EH (cell line): ENCODE results near the gene MSRB3.
"Not testable (repeated sequence)": the region's sequence is repeated elsewhere in the genome, so short reads cannot be mapped to it uniquely, and the experiment has no call there.

Experiments
- DNase-seq: peaks from one replicate; pipeline ENCODE4 v3.0.0-alpha.2; 2015; ENCODE audit warnings: low read depth

The MSRB3 gene

DNA sequence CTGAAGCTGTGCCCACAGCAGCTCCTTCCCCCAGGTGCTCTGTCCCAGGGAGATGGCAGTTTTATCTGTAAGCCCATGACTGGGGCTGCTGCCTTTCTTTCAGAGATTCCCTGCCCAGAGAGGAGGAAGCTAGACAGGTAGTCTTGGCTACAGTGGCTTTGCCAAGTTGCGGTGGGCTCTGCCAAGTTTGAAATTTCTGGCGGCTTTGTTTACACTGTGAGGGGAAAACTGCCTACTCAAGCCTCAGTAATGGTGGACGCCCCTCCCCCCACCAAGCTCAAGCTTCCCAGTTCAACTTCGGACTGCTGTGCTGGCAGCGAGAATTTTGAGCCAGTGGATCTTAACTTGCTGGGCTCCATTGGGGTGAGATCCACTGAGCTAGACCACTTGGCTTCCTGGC, 124.7 kb downstream of the MSRB3 start:
- DNase-seq = no peak

DNA sequence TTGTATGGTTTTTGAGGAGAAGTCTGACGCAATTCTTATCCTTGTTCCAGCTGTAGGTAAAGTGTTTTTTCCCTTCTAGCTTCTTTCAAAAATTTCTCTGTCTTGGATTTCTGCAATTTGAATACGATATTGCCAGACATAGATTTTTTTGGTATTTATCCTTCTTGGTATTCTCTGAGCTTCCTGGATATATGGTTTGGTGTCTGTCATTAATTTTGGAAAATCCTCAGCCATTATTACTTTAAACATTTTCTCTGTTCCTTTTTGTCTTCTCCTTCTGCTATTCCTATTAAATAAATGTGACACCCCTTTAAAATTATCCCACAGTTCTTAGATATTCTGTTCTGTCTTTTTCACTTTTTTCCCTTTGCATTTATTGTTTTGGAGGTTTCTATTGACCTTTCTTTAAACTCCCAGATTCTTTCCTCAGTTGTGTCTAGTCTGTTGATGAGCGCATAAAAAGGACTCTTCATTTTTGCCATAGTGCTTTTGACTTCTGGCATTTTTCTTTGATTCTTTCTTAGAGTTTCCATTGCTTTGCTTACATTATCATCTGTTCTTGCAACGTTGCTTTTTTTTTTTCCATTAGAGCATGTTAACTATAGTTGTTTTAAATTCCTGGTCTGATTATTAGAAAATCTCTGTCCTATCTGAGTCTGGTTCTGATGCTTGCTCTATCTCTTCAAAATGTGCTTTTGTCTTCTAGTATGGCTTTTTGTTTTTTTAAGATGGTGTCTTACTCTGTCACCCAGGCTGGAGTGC, 129.1 kb downstream of the MSRB3 start:
- no peak for DNase-seq

GRCh38 chr12:65408441-65408840, 130.0 kb downstream of the MSRB3 start:
- DNase-seq = no peak

GRCh38 chr12:65409726-65410125, 131.2 kb downstream of the MSRB3 start:
- DNase-seq = no peak

GRCh38 chr12:65411171-65411570, 132.7 kb downstream of the MSRB3 start:
- no peak for DNase-seq

- DNase-seq = no peak
Observed at GRCh38 chr12:65414526-65414925, 136.0 kb downstream of the MSRB3 start.

- DNase-seq = peak; percentile 32
Observed at GRCh38 chr12:65415826-65416225, 137.3 kb downstream of the MSRB3 start.

DNA sequence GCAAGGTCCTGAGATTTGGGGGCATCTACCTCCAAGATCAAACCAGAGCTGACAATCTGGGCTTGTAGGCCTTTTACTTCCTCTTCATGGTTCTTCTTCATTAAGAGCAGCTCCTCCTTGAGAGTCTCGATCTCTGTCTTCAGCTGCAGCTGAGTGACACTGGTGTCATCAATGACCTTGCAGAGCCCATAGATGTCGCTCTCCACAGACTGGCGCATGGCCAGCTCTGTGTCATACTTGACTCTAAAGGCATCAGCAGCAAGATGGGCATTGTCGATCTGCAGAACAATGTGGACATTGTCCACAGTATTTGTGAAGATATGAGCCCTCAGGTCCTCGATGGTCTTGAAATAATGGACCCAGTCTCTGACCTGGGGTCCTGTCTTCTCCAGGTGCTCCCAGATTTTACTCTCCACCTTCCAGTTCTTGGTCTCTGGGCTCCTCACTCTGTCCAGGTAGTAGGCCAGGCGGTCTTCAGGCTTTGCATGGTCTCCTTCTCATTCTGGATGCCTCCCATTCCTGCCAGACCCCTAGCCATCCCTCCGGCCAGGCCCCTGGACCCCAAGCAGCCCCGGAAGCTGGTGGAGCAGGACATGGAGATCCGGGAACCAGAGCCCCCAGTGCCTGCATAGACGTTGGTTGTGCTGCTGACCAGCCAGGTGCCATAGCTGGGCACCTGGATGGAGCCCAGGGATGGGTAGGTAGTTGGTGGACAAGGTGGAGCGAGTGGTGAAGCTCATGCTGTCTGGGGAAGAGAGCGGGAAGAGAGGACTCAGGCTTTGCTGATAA, 141.0 kb downstream of the MSRB3 start:
- DNase-seq = no peak

DNA sequence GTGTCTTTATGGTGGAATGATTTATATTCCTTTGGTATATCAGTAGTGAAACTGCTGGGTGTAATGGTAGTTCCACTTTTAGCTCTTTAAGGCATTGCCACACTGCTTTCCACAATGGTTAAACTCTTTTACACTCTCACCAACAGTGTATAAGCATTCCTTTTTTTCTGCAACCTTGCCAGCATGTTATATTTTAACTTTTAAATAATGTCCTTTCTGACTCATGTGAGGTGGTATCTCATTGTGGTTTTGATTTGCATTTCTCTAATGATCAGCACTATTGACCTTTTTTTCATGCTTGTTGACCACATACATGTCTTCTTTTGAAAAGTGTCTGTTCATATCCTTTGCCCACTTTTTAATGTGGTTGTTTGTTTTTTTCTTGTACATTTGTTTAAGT, 142.5 kb downstream of the MSRB3 start:
- peak; percentile 40 for DNase-seq

- DNase-seq = no peak
Observed at GRCh38 chr12:65427646-65428045, 149.2 kb downstream of the MSRB3 start.

DNA sequence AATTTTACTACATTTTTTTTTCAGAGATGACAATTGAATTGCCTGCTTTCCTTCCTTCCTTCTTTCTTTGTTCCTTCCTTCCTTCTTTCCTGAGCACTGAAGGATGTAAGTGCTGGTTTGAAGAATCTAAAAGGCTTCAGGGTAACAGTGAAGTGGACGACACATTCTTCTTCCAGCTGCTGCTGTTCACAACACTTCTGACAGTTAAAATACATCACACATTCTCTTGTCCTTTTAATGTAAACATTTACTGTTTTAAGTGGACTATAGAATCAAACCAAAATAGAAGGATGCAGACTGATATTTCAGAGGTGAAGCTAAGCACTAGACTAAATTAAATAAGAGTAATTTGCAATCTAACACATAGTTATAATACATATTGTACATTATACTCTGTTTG, 151.5 kb downstream of the MSRB3 start:
- DNase-seq = peak; percentile 29

DNA sequence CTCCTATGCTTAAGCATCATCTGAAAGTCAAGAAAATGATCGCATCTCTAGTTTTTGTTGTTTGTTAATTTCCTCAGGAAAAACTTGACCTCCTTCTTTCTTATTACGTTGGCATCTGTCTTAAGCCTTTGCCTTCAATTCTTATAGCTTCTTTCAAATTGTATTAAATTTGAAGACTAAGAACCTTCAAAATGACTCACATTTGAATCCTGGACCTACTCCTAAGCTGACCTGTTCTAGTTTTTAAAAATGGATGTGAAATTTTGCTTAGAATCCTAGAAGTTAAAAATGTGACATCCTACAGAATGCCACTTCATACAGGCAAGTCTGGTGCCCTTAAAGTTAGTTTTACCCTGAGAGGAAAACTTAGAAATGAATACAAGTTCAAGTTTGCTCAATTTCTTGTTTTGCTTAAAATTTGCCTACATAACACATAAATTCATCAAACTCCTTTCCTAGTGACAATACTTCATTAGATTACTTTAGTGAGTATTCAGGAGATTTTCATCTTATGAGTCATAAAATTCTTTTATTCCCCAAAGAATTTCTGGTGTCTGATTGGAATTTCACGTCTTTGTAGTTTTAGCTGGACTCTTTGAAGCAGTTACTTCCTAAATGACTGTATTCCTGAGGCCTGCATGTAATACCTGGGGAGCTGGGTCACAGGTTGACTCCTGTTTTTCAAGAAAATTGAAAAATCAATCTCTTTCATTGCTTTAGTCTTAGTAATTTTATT, 152.3 kb downstream of the MSRB3 start:
- peak; percentile 78 for DNase-seq

GRCh38 chr12:65432114-65432513, 153.6 kb downstream of the MSRB3 start:
- DNase-seq = no peak

GRCh38 chr12:65432651-65433050, 154.2 kb downstream of the MSRB3 start:
- DNase-seq = no peak

DNA sequence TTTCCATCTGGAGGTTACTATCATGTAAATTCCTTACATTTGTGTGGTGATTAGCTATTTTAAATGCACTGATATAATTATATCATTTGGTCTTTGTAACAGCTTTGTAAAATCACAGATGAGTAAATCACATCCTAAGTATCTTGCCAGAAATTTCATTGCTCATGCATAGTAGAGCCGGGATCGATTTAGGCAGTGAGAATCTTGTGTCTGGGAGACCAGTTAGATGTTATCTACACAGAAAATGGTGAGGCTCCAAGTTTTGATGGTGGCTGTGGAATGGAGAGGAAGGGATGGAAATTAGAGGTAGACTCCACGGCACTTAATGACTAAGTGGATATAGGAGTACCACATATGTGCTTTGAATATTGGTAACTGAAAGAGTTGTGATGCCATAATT, 156.3 kb downstream of the MSRB3 start:
- peak; percentile 46 for DNase-seq

GRCh38 chr12:65443038-65443437, 164.6 kb downstream of the MSRB3 start:
- DNase-seq = peak; percentile 60

GRCh38 chr12:65444996-65445395, 166.5 kb downstream of the MSRB3 start:
- no peak for DNase-seq

- no peak for DNase-seq
Observed at GRCh38 chr12:65446901-65447300, 168.4 kb downstream of the MSRB3 start.

GRCh38 chr12:65449400-65449799, 170.9 kb downstream of the MSRB3 start:
- peak; percentile 41 for DNase-seq

- DNase-seq = no peak
Observed at GRCh38 chr12:65450625-65451024, 172.1 kb downstream of the MSRB3 start.

DNA sequence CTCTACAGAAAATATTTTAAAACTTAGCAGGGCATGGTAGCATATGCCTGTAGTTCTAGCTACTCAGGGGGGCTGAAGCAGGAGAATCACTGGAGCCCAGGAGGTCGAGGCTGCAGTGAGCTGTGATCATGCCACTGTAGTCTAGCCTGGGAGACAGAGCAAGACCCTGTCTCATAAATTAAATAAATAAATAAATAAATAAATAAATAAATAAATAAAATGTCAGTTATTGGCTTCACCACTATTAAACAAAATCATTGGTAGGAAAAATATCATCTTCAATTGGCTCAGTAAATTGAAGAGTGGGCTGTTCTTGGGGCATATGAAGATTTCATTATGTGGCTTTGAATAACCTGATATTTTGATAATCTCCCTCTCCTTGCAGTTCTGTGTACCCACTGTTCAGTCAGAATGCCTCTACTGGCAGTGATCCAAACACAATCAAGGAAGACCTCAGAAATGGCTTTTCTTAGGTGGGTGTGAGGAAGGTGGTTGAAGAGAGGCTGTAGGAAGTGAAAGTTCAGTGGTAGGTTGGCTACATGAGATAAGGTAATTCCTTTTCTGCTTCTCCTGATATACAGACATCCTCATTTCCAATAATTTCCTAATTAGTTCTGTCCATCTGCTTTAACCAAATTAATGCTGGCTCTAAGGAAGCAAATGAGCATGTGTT, 175.8 kb downstream of the MSRB3 start:
- DNase-seq = no peak

DNA sequence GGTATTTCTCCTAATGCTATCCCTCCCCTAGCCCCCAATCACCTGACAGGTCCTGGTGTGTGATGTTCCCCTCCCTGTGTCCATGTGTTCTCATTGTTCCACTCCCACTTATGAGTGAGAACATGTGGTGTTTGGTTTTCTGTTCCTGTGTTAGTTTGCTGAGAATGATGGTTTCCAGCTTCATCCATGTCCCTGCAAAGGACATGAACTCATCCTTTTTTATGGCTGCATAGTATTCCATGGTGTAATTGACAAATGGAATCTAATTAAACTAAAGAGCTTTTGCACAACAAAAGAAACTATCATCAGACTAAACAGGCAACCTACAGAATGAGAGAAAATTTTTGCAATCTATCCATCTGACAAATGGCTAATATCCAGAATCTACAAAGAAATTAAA, 178.9 kb downstream of the MSRB3 start:
- not testable (repeated sequence) for DNase-seq
